Liver (tissue), 3 donors: ENCODE results near the gene UBE3B.

ENCODE experiments used
- ATF3 ChIP-seq: IDR thresholded peaks from 2 replicates; pipeline ENCODE4 v1.6.1; 2016; ENCODE audit warnings: antibody characterized with exemption
- CTCF ChIP-seq: fragments of 150-350 bp; IDR thresholded peaks from 2 replicates; pipeline ENCODE4 v1.5.1; 2017; ENCODE audit warnings: improper control_type of control experiment, low read depth, low read length; ENCODE audit not compliant: missing input control
- FOXA1 ChIP-seq: IDR thresholded peaks from 2 replicates; pipeline ENCODE4 v1.6.1; 2016; ENCODE audit warnings: antibody characterized with exemption
- GABPA ChIP-seq, 2 donors: IDR thresholded peaks in 1 of 2; conservative IDR thresholded peaks in 1 of 2; 2 replicates each; pipeline ENCODE4 v1.6.1; 2016; ENCODE audit warnings: antibody characterized with exemption in 2 of 2, mild to moderate bottlenecking in 1 of 2, moderate library complexity in 1 of 2
- HNF4G ChIP-seq: IDR thresholded peaks from 2 replicates; pipeline ENCODE4 v1.6.1; 2016; ENCODE audit warnings: antibody characterized with exemption
- JUND ChIP-seq, 2 donors: IDR thresholded peaks; 2 replicates each; pipeline ENCODE4 v1.6.1; 2016; ENCODE audit warnings: antibody characterized with exemption in 2 of 2
- MAX ChIP-seq: IDR thresholded peaks from 2 replicates; pipeline ENCODE4 v1.6.1; 2016; ENCODE audit warnings: antibody characterized with exemption
- RAD21 ChIP-seq, 2 donors: IDR thresholded peaks; 2 replicates each; pipeline ENCODE4 v1.6.1; 2016; ENCODE audit warnings: antibody characterized with exemption in 2 of 2, mild to moderate bottlenecking in 2 of 2
- REST ChIP-seq: IDR thresholded peaks from 2 replicates; pipeline ENCODE4 v1.6.1; 2016; ENCODE audit warnings: antibody characterized with exemption, mild to moderate bottlenecking
- SP1 ChIP-seq: IDR thresholded peaks from 2 replicates; pipeline ENCODE4 v1.6.1; 2018; ENCODE audit warnings: antibody characterized with exemption, mild to moderate bottlenecking
- YY1 ChIP-seq: IDR thresholded peaks from 2 replicates; pipeline ENCODE4 v1.6.1; 2016; ENCODE audit warnings: antibody characterized with exemption, mild to moderate bottlenecking
- ZBTB33 ChIP-seq: IDR thresholded peaks from 2 replicates; pipeline ENCODE4 v1.6.1; 2016; ENCODE audit warnings: antibody characterized with exemption
- donor health status: healthy.
- donor health status: healthy.

GRCh38 chr12:109540526-109541412, 63.3 kb downstream of the UBE3B start:
- TF ChIP-seq CTCF (no peak), JUND (IDR thresholded peaks at IDR 0.05) (no peak), RAD21 (IDR thresholded peaks at IDR 0.05) (no peak), HNF4G (no peak), GABPA (IDR thresholded peaks at IDR 0.05 in 1 of 2, conservative IDR thresholded peaks at IDR 0.05 in 1 of 2) (no peak), REST (no peak), YY1 (no peak), MAX (no peak), FOXA1 (no peak), ZBTB33 (no peak), SP1 (no peak), ATF3 (no peak)
